ENCODE measurements around the gene OR1J1.

OR1J1 gene

DNA sequence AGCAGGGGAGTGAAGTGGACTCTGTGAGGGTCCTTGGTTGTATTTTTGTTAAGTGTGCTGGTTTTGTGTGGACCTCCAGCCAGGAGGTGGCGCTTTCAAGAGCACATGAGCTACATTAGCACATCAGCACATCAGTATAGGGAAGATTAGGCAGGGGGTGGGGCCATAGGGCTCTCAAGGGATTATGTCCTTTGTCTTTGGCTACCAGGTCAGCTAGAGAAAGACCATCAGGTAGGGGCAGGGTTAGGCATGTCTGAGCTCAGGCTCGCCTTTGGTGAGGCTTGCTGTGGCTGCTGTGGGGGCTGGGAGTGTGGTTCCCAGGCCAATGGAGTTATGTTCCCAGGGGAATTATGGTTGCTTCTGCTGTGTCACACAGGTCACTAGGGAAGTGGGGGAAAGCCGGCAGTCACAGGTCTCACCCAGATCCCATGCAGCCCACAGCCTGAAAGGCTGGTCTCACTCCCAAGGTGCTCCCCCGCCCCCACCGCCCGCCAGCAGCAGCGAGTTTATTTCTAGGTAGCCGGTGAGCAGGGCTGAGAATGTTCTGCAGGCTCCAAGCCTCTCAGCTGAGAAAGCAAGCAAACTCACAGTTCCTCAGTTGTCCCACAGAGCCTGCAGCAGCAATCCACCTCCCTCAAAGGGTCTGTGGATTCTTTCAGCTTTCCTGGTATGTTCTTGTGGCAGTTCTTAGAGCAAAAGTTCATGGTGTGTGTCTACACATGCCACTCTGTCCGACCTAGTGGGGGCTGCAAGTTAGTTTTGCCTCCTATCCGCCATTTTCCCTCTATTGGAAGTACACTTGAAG, 13.7 kb downstream of the OR1J1 start:
- Histone ChIP-seq H3K27me3 (ENCODE audit: insufficient read depth, poor library complexity, severe bottlenecking) (peaks cover 9% of the 10 kb centered on the region), H3K27ac (replicated peaks) (no peak overlapping the region), H3K4me3 (replicated peaks; ENCODE audit: insufficient read depth, low read length) (no peak overlapping the region)
- no peak for TF ChIP-seq SPI1 (IDR thresholded peaks at IDR 0.05; ENCODE audit: borderline replicate concordance, low read depth)
- TF ChIP-seq GABPA (IDR thresholded peaks at IDR 0.05; ENCODE audit: low read depth): no peak
- no peak for TF ChIP-seq POLR2AphosphoS5 (IDR thresholded peaks at IDR 0.05; ENCODE audit: low read depth)
- TF ChIP-seq, protein P1, sequence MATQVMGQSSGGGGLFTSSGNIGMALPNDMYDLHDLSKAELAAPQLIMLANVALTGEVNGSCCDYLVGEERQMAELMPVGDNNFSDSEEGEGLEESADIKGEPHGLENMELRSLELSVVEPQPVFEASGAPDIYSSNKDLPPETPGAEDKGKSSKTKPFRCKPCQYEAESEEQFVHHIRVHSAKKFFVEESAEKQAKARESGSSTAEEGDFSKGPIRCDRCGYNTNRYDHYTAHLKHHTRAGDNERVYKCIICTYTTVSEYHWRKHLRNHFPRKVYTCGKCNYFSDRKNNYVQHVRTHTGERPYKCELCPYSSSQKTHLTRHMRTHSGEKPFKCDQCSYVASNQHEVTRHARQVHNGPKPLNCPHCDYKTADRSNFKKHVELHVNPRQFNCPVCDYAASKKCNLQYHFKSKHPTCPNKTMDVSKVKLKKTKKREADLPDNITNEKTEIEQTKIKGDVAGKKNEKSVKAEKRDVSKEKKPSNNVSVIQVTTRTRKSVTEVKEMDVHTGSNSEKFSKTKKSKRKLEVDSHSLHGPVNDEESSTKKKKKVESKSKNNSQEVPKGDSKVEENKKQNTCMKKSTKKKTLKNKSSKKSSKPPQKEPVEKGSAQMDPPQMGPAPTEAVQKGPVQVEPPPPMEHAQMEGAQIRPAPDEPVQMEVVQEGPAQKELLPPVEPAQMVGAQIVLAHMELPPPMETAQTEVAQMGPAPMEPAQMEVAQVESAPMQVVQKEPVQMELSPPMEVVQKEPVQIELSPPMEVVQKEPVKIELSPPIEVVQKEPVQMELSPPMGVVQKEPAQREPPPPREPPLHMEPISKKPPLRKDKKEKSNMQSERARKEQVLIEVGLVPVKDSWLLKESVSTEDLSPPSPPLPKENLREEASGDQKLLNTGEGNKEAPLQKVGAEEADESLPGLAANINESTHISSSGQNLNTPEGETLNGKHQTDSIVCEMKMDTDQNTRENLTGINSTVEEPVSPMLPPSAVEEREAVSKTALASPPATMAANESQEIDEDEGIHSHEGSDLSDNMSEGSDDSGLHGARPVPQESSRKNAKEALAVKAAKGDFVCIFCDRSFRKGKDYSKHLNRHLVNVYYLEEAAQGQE (IDR thresholded peaks at IDR 0.05; ENCODE audit: insufficient replicate concordance, low read depth): no peak
- no peak for TF ChIP-seq CTCF (IDR thresholded peaks at IDR 0.05; ENCODE audit: insufficient read depth, low read length)
- DNase-seq (ENCODE audit: low read depth in 1 of 2, low spot score in 1 of 2): peak in 1 of 2 experiments; percentile 13

GRCh38 chr9:122457787-122458186, 19.9 kb downstream of the OR1J1 start:
- Histone ChIP-seq H3K4me3 (replicated peaks; ENCODE audit: insufficient read depth, low read length) (no peak overlapping the region), H3K27me3 (ENCODE audit: insufficient read depth, poor library complexity, severe bottlenecking) (peaks cover 3% of the 10 kb centered on the region), H3K27ac (replicated peaks) (no peak overlapping the region)
- DNase-seq (ENCODE audit: low read depth in 1 of 2, low spot score in 1 of 2): no peak
- no peak for TF ChIP-seq POLR2AphosphoS5 (IDR thresholded peaks at IDR 0.05; ENCODE audit: low read depth)
- no peak for TF ChIP-seq CTCF (IDR thresholded peaks at IDR 0.05; ENCODE audit: insufficient read depth, low read length)
- no peak for TF ChIP-seq GABPA (IDR thresholded peaks at IDR 0.05; ENCODE audit: low read depth)

- Histone ChIP-seq H3K4me3 (replicated peaks; ENCODE audit: insufficient read depth, low read length) (no peak overlapping the region), H3K27ac (replicated peaks) (no peak overlapping the region), H3K27me3 (ENCODE audit: insufficient read depth, poor library complexity, severe bottlenecking) (no peaks in the 10 kb centered on the region)
- no peak for DNase-seq (ENCODE audit: low read depth in 1 of 2, low spot score in 1 of 2)
- TF ChIP-seq, protein P1 (IDR thresholded peaks at IDR 0.05; ENCODE audit: insufficient replicate concordance, low read depth): no peak
- no peak for TF ChIP-seq CTCF (IDR thresholded peaks at IDR 0.05; ENCODE audit: insufficient read depth, low read length)
- TF ChIP-seq GABPA (IDR thresholded peaks at IDR 0.05; ENCODE audit: low read depth): no peak
- TF ChIP-seq POLR2AphosphoS5 (IDR thresholded peaks at IDR 0.05; ENCODE audit: low read depth): no peak
- TF ChIP-seq SPI1 (IDR thresholded peaks at IDR 0.05; ENCODE audit: borderline replicate concordance, low read depth): no peak
These were observed 21.6 kb downstream of the OR1J1 start for GRCh38 chr9:122456123-122456522.
